SK-N-SH (cell line): Measurements from ENCODE around the gene FAM184B. TPM values are rescaled to one million over a fixed set of nuclear protein-coding genes. Genes with fewer than 3 reads are reported as not detected.

ENCODE experiments used
- polyA plus RNA-seq, 3 experiments: library from polyadenylated mRNA; depleted of rRNA; stranded (reverse); fragments of >200 nt; gene quantifications; 2 replicates each; pipeline ENCODE4 v1.2.3, GENCODE V29; 2012

Gene FAM184B
- polyA plus RNA-seq, 1 of the 3 experiments (the other 2 are of a cell fraction) = not detected

Other genes starting within 250 kb of the FAM184B start
- gene LAP3, start 204.4 kb downstream of the FAM184B start, polyA plus RNA-seq (2012; rRNA removed) = 53.2 and 67.8 TPM in 2 replicates
- 5.9 and 7.5 TPM in 2 replicates for gene MED28, start 167.0 kb downstream of the FAM184B start, polyA plus RNA-seq (2012; rRNA removed)
- 23.5 and 28.5 TPM in 2 replicates for gene DCAF16, start 29.1 kb upstream of the FAM184B start, polyA plus RNA-seq (2012; rRNA removed)
- 4.8 and 5.4 TPM in 2 replicates for gene NCAPG, start 29.4 kb upstream of the FAM184B start, polyA plus RNA-seq (2012; rRNA removed)
- 1.9 and 2.7 TPM in 2 replicates for gene LCORL, start 240.1 kb upstream of the FAM184B start, polyA plus RNA-seq (2012; rRNA removed)